ENCODE measurements around the gene WNT4.

- TF ChIP-seq, protein P1, sequence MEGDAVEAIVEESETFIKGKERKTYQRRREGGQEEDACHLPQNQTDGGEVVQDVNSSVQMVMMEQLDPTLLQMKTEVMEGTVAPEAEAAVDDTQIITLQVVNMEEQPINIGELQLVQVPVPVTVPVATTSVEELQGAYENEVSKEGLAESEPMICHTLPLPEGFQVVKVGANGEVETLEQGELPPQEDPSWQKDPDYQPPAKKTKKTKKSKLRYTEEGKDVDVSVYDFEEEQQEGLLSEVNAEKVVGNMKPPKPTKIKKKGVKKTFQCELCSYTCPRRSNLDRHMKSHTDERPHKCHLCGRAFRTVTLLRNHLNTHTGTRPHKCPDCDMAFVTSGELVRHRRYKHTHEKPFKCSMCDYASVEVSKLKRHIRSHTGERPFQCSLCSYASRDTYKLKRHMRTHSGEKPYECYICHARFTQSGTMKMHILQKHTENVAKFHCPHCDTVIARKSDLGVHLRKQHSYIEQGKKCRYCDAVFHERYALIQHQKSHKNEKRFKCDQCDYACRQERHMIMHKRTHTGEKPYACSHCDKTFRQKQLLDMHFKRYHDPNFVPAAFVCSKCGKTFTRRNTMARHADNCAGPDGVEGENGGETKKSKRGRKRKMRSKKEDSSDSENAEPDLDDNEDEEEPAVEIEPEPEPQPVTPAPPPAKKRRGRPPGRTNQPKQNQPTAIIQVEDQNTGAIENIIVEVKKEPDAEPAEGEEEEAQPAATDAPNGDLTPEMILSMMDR (IDR thresholded peaks at IDR 0.05) = no peak
- TF ChIP-seq POLR2A (IDR thresholded peaks at IDR 0.05) = no peak
Measured at GRCh38 chr1:22171951-22172715, 29.2 kb upstream of the WNT4 start.

Data from uterus (tissue), 2 donors.